Left lobe of liver (tissue), 2 donors: ENCODE measurements around the gene KRTCAP2. TPM values are rescaled to one million over a fixed set of nuclear protein-coding genes. Genes with fewer than 3 reads are reported as not detected.
"Not testable (repeated sequence)": the region's sequence is repeated elsewhere in the genome, so short reads cannot be mapped to it uniquely, and the experiment has no call there.

ENCODE experiments used
- ATAC-seq: fragments of 200-7000 bp; cut with Tn5 transposase; one replicate; pipeline ENCODE4 v1.9.1; 2020; ENCODE audit warnings: mild to moderate bottlenecking, moderate library complexity
- DNase-seq: peaks from one replicate; pipeline ENCODE4 v3.0.0-alpha.2; 2020; ENCODE audit warnings: low spot score
- total RNA-seq: library from RNA; stranded (reverse); gene quantifications from one replicate; pipeline ENCODE4 v1.2.1, GENCODE V29; 2021
- donor health status: DM: no; HTN: no; CAD: no; lungs with moderate emphysema.
- donor health status: DM: no; HTN: yes; CAD: no.

The KRTCAP2 gene
- total RNA-seq, 1 donor from 2014 or later = 75.6 TPM

DNA sequence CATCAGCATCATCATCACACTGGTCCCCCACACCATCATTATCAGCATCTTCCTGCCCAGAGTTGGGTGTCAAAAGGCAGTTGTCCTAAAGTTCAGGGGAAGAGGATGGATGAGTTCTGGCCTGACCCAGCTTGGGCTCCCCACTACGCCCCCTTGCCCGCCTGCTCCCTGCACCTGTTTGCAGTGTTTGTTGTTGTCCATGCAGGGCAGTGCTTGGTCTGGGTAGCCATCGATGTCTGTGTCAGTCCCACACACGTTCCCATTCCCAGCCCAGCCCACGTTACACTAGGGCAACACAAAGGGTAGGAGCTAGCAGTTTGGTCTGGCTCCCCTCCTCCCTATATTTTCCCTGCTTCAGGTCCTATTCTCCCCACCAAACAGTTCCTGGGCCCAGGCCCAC lies 27.8 kb upstream of the KRTCAP2 start:
- ATAC-seq (no peak), DNase-seq (no peak)

DNA sequence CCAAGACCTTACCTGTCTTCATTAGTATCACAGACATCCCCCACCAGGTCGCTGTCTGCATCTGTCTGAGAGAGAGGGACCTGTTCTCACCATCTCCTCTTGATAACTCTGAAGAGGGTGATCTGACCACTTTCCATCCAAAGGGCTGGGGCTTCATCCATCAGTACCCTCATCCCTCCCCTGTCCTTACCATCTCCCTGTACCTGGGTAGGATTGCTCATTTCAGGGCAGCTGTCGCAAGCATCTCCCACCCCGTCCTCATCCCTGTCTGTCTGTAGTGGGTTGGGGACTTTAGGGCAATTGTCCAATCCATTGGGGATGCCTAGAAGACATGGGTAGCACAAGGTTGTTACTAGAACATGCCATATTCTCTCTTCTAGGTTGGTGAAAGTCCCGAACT lies 26.7 kb upstream of the KRTCAP2 start:
- DNase-seq (no peak), ATAC-seq (no peak)

DNA sequence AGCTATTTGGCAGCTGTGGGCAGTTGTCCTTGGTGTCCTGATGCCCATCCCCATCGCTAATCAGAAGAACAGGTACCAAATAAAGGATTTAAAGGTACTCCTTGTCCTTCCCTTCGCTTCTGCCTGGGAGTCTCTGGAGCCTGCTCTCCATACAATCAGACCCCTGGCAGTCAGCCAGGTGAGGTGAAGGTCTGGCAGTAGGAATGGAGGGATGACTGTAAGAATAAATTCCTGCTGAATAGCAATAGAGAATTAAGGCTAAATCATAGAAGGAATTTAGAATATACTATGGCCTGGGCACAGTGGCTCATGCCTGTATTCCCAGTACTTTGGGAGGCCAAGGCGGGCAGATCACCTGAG lies 25.4 kb upstream of the KRTCAP2 start:
- no peak for ATAC-seq
- no peak for DNase-seq

DNA sequence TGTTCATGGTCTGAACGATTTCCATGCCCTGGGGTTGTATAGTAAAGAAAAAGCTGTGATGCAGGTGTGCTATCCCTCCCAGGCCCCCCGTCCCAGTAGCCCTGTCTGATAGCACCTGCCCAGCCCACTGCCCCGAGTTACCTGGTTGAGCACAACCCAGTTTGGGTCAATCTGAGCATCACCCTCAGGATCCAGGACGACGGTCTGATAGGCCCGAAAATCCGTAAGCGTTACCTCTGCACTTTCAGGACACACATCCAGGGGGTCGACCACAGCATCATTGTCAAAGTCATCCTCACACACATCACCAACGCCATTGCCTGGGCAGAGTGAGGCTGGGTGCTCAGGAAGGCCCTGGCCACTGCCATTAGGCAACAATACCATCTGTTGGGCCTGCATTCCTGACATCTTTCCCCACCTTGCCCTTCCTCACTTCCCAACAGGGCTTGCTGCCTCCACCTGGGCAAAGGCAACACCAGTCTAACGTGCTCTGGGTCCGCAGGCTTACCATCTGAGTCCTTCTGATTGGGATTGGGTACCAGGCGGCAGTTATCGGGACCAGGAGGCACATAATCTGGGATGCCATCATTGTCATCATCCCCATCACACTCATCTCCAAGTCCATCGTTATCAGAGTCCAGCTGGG lies 24.9 kb upstream of the KRTCAP2 start:
- DNase-seq = no peak
- ATAC-seq = no peak

DNA sequence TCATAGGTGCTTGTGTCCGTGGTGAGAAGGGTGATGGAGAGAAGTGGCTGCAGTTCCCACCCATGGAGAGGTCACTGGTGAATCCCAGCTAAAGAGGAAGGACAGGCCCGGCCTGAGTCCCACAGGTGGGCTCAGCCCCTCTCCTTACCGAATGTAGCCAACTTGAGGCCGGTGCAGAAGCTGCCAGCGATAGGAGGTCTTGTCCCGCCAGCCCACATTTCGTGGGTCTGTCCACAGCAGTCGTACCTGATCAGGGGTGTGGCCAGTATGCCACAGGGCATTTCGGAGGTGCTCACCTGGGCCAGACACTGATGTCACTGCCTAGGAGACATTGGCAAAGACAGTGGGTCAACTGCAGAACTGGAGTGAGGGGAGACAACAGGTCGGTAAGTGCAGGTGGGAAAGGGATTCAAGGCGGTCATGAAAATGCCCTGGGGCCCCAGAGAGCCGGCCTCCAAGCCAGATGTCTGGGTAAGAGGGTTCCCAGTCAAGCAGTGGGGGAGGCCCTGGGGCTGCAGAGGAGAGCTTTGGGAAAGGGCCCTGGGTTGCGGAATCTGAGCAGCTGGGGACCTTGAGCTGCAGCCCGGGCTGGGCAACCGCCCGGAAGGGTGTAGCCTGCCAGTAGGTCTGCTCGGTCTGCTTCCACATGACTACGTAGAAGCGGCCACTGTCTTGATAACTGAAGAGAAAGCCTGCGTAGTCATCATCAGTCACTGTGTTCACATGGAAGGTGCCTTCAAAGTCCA lies 24.0 kb upstream of the KRTCAP2 start:
- DNase-seq (no peak), ATAC-seq (no peak)

DNA sequence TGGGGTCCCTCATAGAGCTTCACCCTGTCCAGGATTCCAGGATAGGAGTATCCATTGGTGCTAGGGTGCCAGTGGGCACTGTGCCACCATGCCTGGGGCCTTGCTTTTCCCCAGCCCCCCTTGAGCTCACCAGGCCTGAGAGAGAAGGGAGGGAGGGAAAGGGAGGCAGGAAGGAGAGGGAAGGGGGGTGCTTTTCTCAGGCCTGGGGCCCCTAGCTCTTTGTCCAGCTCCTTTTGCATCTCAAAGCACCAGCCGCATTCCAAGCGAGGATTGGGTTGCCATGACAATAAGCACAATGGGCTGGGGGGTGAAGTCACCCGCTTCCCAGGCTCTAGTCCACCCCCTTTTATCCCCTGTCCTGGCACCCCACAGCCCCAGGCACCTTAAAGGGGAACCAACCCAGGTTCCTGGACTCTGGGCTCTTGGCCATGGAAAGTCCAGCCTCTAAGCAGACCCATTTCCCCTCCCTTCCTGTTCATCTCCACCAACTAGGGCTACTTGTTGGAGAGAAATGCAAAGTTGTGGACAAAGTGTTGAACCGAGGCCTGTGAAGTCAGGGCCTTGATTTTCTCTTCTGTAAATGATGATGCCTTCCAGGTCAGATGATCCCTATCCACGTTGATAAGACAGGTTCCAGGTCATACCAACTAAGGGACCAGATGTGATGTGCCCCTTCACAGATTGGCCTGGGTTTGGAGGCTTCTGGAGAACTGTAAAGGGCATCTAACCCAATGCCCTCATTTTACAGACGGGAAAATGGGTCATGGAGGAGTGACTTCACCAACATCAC lies 23.2 kb upstream of the KRTCAP2 start:
- DNase-seq (no peak), ATAC-seq (no peak)

DNA sequence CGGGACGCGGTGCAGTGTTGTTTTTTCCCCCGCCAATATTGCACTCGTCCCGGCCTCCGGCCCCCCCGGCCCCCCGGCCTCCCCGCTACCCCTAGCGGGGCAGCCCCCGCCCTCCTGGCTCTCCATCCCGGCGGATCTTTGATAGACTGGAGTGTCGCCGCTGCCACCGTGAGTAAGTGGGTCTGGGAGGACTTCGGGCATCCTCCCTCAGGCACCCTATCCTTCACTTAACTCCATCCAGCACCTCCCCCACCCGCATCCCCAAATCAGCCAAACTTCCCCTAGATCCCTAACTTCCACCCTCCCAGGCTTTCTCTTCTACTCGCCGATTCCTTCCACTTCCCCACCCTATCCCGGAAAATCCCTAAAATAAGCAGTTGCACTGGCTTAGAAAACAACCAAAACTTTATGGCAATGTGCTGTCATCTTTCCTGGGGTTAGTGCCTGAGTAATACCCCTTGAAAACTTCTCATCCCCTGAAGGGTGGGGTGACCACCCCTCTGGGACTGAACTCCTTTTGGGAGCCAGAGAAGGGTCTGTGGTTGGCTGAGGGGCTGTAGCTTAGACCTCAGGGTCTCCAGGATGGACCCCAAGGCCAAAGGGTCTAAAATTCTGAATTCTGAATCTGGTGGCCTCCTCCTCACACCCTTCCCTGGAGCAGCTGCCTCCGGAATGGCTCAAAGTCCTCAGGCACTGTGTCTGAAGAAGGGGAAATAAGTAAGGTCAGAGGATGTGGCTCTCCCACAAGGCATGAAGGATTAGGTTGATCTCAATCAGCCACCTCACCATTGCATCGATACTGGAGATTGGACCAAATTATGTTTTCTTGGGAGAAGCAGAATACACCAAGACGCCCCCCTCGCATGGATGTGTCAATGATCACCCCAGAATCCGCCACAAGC lies 22.3 kb upstream of the KRTCAP2 start:
- ATAC-seq = no peak
- no peak for DNase-seq

DNA sequence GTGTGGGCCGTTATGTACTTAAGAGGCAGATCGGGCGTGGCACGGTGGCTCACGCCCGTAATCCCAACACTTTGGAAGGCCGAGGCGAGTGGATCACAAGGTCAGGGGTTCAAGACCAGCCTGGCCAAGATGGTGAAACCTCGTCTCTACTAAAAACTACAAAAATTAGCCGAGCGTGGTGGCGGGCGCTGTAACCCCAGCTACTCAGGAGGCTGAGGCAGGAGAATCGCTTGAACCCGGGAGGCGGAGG lies 20.8 kb upstream of the KRTCAP2 start:
- DNase-seq, ATAC-seq: not testable (repeated sequence)

DNA sequence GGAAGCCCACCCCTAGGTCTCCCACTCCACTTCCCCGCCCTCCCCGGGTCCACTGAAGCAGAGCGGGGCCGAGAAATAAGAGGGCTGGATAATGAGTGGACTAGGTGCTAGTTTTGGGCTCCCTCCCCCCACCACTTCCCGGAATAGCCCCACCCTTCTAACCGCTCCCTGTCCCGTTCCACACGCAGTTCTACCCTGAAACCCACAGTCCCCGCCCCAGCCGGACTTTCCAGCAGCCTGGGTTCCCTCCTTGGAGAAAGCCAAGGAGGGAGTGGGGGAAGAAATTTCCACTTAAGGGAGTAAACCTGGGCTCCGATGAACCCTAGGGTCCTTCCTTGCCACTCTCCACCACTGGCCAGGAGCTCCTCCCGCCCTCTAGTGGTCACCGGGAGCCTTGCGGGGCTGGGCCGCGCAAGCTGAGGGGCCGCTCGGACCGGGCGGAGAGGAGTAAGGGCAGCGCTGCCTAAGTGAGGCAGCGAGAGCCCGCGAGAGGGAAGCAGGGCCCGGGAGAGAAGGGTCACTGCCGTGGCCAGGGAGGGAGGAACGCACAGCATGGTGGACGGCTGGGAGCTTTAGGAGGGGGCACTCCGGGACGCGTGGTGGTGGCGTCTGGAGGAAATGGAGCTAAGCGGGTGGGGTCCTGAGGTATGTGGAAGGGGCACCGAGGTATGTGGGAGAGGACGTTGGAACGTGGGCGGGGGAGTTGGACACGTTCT lies 20.3 kb upstream of the KRTCAP2 start:
- peak; percentile 91 for ATAC-seq
- DNase-seq = peak; percentile 79

DNA sequence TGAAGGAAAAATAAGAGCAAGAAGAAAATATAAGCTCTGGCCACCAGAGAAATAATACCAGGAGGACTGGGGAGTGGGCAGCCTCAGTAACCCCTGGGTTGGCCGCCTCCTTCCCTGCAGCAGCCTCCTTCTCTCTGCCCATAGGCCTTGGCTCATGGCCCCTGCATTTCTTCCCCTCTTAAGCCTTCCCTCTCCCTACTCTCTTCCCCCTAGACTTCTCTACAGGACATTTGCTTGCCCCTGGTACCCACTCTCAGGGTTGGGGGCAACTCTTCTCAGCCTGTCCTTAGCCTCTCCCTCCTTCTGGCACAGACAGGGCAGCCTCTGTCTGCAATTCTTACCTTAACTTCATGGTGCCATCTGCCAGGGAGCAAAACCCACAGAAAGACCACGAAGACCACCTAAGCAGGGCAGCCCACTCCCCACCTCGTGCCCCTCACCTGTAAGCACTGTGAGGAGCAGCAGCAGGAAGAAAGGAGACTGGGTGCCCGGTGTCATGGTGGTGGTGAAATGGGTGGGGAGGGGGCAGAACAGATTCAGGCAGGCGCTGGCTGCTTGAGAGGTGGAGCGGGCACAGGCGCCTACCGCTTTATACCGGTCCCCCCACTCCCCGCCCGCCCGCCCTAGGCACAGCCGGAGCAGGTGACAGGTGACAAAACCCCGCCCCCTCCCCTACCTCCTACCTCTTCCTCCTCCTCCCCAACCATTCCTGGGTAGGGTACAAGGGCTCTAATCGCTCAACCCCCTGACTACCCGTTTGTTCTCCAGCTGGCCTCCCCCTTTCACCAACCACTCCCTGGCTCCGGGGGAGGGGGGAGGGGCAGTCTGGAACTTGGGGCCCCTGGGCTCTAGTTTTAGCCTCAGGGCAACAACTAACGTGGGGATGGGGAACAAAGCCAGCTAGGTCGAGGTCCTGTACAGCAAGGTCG lies 19.5 kb upstream of the KRTCAP2 start:
- ATAC-seq = no peak
- DNase-seq = no peak

DNA sequence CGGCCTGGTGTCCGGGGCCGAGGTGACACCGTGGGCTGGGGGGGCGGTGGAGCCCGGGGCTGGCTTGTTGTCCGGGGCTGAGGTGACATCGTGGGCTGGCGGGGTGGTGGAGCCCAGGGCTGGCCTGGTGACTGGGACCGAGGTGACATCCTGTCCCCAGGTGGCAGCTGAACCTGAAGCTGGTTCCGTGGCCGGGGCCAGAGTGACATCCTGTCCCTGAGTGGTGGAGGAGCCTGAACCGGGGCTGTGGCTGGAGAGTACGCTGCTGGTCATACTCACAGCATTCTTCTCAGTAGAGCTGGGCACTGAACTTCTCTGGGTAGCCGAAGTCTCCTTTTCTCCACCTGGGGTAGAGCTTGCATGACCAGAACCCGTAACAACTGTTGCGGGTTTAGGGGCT lies 18.8 kb upstream of the KRTCAP2 start:
- ATAC-seq (no peak), DNase-seq (no peak)

DNA sequence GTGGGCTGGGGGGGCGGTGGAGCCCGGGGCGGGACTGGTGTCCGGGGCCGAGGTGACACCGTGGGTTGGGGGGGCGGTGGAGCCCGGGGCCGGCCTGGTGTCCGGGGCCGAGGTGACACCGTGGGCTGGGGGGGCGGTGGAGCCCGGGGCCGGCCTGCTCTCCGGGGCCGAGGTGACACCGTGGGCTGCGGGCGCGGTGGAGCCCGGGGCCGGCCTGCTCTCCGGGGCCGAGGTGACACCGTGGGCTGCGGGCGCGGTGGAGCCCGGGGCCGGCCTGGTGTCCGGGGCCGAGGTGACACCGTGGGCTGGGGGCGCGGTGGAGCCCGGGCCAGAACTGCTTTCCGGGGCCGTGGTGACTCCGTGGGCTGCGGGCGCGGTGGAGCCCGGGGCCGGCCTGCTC lies 16.8 kb upstream of the KRTCAP2 start:
- ATAC-seq, DNase-seq: not testable (repeated sequence)

DNA sequence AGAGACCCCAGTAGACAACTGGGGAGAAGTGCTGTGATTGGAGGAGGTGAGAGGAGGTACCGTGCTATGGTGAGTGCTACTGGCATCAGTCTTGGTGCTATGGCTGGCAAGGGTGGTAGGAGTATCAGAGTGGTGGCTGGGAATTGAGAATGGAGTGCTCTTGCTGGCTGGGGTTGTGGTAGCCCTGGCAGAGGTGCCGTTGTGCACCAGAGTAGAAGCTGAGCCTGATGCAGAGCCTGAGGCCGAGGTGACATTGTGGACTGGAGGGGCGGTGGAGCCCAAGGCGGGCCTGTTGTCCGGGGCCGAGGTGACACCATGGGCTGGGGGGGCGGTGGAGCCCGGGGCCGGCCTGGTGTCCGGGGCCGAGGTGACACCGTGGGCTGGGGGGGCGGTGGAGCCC lies 15.2 kb upstream of the KRTCAP2 start:
- ATAC-seq (no peak), DNase-seq (no peak)

DNA sequence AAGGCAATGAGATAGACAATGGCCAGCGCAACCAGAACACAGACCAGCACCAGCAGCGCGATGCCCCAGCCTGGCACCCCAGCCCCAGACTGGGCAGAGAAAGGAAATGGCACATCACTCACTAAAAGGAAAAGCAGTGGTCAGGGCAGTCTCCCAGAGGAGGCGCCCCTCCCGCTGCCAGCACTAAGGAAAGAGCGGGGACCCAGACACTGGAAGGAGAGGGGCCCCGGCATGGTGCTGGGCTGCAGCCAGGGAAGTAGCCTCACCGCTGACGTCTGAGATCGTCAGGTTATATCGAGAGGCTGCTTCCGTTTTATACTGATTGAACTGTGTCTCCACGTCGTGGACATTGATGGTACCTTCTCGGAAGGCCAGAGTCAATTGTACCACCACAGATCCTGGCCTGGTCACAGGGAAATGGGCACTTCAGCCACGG lies 14.4 kb upstream of the KRTCAP2 start:
- no peak for DNase-seq
- ATAC-seq = no peak

DNA sequence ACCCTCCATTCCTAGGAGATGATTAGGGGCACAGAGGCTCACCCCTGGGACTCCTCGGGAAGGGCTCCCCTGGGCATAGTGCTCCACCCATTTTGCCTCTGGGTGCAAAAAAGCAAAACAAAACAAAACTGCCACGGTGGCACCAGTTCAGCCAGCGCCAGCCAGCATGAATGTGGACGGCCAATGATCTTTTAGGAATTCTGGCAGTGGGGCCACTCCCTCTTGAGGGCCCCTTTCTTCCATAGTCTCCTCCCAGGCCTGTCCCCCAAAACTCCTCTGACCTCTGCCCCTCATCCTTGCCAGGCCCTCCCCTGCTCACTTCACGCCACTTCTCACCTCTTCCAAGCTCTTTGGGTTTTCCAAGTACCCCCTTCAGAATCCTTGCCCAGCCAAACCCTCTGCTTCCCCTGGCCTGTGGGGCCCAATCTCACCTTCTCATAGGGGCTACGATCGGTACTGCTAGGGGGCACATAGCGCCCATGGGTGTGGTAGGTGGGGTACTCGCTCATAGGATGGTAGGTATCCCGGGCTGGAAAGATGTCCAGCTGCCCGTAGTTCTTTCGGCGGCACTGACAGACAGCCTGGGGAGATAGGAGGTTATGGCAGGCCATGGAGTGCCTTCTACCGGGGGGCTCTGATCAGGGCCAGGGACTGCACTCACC lies 13.8 kb upstream of the KRTCAP2 start:
- DNase-seq (no peak), ATAC-seq (no peak)

DNA sequence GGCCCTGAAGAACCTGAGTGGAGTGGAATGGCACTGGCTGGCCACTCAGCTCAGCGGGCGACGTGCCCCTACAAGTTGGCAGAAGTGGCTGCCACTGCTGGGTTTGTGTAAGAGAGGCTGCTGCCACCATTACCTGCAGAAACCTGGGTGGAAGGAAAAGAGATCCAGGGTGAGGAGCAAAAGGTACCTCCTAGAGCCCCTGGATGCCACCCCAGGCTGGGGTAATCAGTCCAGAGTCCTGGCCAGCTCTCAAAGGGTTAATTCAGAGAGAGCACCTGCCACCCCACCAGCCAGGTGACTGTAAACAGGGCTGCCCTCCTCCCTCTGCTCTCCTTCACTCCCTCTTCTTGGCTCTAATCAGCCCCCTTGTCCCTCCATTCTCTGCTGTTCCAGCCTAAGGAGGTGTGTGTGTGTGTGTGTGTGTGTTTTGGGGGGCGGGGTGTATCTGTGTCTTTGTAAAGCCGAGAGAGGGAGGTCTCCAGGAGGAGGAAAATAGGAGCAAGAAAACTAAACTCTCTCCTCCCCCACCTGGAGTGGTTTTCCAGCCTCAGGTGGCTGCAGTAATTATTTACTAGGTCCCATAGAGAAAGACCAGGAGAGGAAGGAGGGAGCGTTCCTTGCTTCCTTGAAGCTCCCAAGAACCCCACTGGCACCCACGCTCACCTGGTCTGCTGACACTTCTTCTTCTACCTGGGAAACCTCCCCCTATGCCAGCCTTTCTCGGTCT lies 13.1 kb upstream of the KRTCAP2 start:
- ATAC-seq (no peak), DNase-seq (no peak)

DNA sequence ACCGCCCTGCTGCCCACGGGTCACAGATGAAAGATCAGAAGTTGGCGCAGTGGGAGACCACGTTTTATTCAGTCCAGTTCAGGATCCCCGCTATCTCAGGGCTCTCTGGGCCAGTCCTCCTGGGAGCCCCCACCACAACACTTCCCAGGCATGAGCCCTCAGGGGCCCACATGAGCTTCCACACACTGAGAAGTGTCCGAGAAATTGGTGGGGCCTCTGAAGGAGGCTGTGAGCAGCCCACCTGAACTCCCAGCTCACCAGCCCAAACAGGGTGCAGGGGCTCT lies 12.6 kb upstream of the KRTCAP2 start:
- ATAC-seq (no peak), DNase-seq (no peak)
